SIG-M5 treated with dmso at 0.1 percent for 504 hours (cell line): ENCODE data around the gene POU2F3.

Experiments
- DNase-seq: peaks from one replicate; lab custom pipeline; 2025; ENCODE audit not compliant: unreplicated experiment; lab: John Stamatoyannopoulos, UW

The POU2F3 gene

GRCh38 chr11:120337355-120338106, 97.6 kb downstream of the POU2F3 start:
- no peak for DNase-seq

GRCh38 chr11:120338107-120338933, 98.4 kb downstream of the POU2F3 start:
- DNase-seq = no peak

GRCh38 chr11:120339394-120339890, 99.5 kb downstream of the POU2F3 start:
- no peak for DNase-seq

GRCh38 chr11:120340529-120340928, 100.6 kb downstream of the POU2F3 start:
- DNase-seq = no peak

GRCh38 chr11:120342226-120342625, 102.3 kb downstream of the POU2F3 start:
- no peak for DNase-seq

- DNase-seq = no peak
These were observed 102.7 kb downstream of the POU2F3 start for GRCh38 chr11:120342678-120343077.

GRCh38 chr11:120343429-120343828, 103.5 kb downstream of the POU2F3 start:
- DNase-seq = no peak

GRCh38 chr11:120344302-120345004, 104.5 kb downstream of the POU2F3 start:
- peak; percentile 85 for DNase-seq

GRCh38 chr11:120346233-120346632, 106.3 kb downstream of the POU2F3 start:
- DNase-seq = no peak

- no peak for DNase-seq
These were observed 110.7 kb downstream of the POU2F3 start for GRCh38 chr11:120350637-120351036.

- no peak for DNase-seq
These were observed 112.5 kb downstream of the POU2F3 start for GRCh38 chr11:120352405-120352804.

- no peak for DNase-seq
These were observed 114.1 kb downstream of the POU2F3 start for GRCh38 chr11:120354068-120354467.

- no peak for DNase-seq
These were observed 114.8 kb downstream of the POU2F3 start for GRCh38 chr11:120354779-120355178.

GRCh38 chr11:120357620-120358019, 117.7 kb downstream of the POU2F3 start:
- no peak for DNase-seq

GRCh38 chr11:120358729-120359128, 118.8 kb downstream of the POU2F3 start:
- no peak for DNase-seq

- no peak for DNase-seq
These were observed 123.5 kb downstream of the POU2F3 start for GRCh38 chr11:120363436-120363835.

GRCh38 chr11:120365512-120365911, 125.6 kb downstream of the POU2F3 start:
- DNase-seq = no peak
